Measurements from ENCODE around the gene HOXC5.

The HOXC5 gene

GRCh38 chr12:54001283-54002187 lies 31.3 kb upstream of the HOXC5 start:
- TF ChIP-seq CTCF (IDR thresholded peaks at IDR 0.05; ENCODE audit: low read depth, low read length): no peak
- H3K4me3 ChIP-seq (ENCODE audit: low read depth, low read length): no peak overlapping the region

- no peak overlapping the region for H3K4me3 ChIP-seq (ENCODE audit: low read depth, low read length)
- no peak for TF ChIP-seq CTCF (IDR thresholded peaks at IDR 0.05; ENCODE audit: low read depth, low read length)
Measured at GRCh38 chr12:54002278-54002914, 30.5 kb upstream of the HOXC5 start.

- no peak overlapping the region for H3K4me3 ChIP-seq (ENCODE audit: low read depth, low read length)
- no peak for TF ChIP-seq CTCF (IDR thresholded peaks at IDR 0.05; ENCODE audit: low read depth, low read length)
Measured at GRCh38 chr12:54002915-54003389, 29.9 kb upstream of the HOXC5 start.

GRCh38 chr12:54003625-54004024 lies 29.2 kb upstream of the HOXC5 start:
- no peak overlapping the region for H3K4me3 ChIP-seq (ENCODE audit: low read depth, low read length)
- TF ChIP-seq CTCF (IDR thresholded peaks at IDR 0.05; ENCODE audit: low read depth, low read length): no peak

- no peak overlapping the region for H3K4me3 ChIP-seq (ENCODE audit: low read depth, low read length)
- no peak for TF ChIP-seq CTCF (IDR thresholded peaks at IDR 0.05; ENCODE audit: low read depth, low read length)
Measured at GRCh38 chr12:54004063-54004840, 28.6 kb upstream of the HOXC5 start.

GRCh38 chr12:54004841-54005530 lies 27.9 kb upstream of the HOXC5 start:
- no peak for TF ChIP-seq CTCF (IDR thresholded peaks at IDR 0.05; ENCODE audit: low read depth, low read length)
- H3K4me3 ChIP-seq (ENCODE audit: low read depth, low read length): no peak overlapping the region

Data from WI38 (cell line).